ENCODE results near the gene PPP1R1B. TPM values are rescaled to one million over a fixed set of nuclear protein-coding genes. Genes with fewer than 3 reads are reported as not detected.

The PPP1R1B gene
- total and polyA plus RNA-seq, 9 of the 15 experiments (the other 6 are each of a cell fraction or from before 2014, with no cell fraction given) = 0.07 to 0.18 (median 0.10) TPM; not detected in 4

DNA sequence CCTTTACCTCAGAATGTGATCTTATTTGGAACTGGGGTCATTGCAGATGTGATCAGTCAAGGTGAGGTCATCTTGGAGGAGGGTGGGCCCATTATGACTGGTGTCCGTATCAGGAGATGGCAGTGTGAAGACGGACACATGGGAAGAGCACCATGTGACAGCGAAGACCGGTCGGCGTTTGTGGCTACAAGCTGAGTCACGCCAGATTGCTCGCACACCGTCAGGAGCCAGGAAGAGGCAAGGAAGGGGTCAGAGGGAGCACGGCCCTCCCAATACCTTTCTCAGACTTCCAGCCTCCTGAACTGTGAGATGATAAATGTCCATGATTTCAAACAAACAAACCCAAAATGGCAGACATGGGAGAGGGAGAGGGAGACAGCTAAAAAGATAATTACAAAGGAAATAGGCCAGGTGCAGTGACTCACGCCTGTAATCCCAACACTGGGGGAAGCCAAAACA lies 23.4 kb downstream of the PPP1R1B start (continued):
- TF ChIP-seq TCF3 (CRISPR knock-in tag; IDR thresholded peaks at IDR 0.05) (peak; percentile 56; the same call in 1 of the 2 replicates), TFAM (CRISPR knock-in tag; conservative IDR thresholded peaks at IDR 0.05) (no peak), ZNF324 (CRISPR knock-in tag; IDR thresholded peaks at IDR 0.05) (peak; percentile 16; the same call in 1 of the 2 replicates), NBN (IDR thresholded peaks at IDR 0.05; ENCODE audit: low read depth) (peak; percentile 91), NFIC (IDR thresholded peaks at IDR 0.05) (peak; percentile 39), TGIF2 (CRISPR knock-in tag; IDR thresholded peaks at IDR 0.05) (no peak), ZNF24 (IDR thresholded peaks at IDR 0.05) (no peak), CBX3 (IDR thresholded peaks at IDR 0.05; ENCODE audit: borderline replicate concordance in 1 of 2, low read length in 2 of 2) (peak in 1 of 2 experiments; percentile 84; a peak in 2 of 3 replicates), NR2C1 (IDR thresholded peaks at IDR 0.05) (peak; percentile 78), NR2C1 (tag; IDR thresholded peaks at IDR 0.05) (peak; percentile 84), NCOA4 (IDR thresholded peaks at IDR 0.05; ENCODE audit: partially characterized antibody) (peak; percentile 8), ZEB2 (IDR thresholded peaks at IDR 0.05) (peak; percentile 92), DIDO1 (tag; IDR thresholded peaks at IDR 0.05; ENCODE audit: low read depth) (no peak), ZNF384 (IDR thresholded peaks at IDR 0.05; ENCODE audit: low read depth, low read length) (no peak; the same call in 1 of the 2 replicates), RNF2 (IDR thresholded peaks at IDR 0.05) (peak; percentile 80)
- TF ChIP-seq, protein P1, sequence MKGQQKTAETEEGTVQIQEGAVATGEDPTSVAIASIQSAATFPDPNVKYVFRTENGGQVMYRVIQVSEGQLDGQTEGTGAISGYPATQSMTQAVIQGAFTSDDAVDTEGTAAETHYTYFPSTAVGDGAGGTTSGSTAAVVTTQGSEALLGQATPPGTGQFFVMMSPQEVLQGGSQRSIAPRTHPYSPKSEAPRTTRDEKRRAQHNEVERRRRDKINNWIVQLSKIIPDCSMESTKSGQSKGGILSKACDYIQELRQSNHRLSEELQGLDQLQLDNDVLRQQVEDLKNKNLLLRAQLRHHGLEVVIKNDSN (CRISPR knock-in tag; IDR thresholded peaks at IDR 0.05) = peak; percentile 95
- TF ChIP-seq, protein P2, sequence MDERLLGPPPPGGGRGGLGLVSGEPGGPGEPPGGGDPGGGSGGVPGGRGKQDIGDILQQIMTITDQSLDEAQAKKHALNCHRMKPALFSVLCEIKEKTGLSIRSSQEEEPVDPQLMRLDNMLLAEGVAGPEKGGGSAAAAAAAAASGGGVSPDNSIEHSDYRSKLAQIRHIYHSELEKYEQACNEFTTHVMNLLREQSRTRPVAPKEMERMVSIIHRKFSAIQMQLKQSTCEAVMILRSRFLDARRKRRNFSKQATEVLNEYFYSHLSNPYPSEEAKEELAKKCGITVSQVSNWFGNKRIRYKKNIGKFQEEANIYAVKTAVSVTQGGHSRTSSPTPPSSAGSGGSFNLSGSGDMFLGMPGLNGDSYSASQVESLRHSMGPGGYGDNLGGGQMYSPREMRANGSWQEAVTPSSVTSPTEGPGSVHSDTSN (CRISPR knock-in tag; IDR thresholded peaks at IDR 0.05; ENCODE audit: low read depth) = no peak
- TF ChIP-seq, protein P2 (tag; conservative IDR thresholded peaks at IDR 0.05; ENCODE audit: low read depth) = peak; percentile 83
- TF ChIP-seq, protein P3, sequence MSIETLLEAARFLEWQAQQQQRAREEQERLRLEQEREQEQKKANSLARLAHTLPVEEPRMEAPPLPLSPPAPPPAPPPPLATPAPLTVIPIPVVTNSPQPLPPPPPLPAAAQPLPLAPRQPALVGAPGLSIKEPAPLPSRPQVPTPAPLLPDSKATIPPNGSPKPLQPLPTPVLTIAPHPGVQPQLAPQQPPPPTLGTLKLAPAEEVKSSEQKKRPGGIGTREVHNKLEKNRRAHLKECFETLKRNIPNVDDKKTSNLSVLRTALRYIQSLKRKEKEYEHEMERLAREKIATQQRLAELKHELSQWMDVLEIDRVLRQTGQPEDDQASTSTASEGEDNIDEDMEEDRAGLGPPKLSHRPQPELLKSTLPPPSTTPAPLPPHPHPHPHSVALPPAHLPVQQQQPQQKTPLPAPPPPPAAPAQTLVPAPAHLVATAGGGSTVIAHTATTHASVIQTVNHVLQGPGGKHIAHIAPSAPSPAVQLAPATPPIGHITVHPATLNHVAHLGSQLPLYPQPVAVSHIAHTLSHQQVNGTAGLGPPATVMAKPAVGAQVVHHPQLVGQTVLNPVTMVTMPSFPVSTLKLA (conservative IDR thresholded peaks at IDR 0.05) = peak; percentile 86 to 94
- TF ChIP-seq, protein P4, sequence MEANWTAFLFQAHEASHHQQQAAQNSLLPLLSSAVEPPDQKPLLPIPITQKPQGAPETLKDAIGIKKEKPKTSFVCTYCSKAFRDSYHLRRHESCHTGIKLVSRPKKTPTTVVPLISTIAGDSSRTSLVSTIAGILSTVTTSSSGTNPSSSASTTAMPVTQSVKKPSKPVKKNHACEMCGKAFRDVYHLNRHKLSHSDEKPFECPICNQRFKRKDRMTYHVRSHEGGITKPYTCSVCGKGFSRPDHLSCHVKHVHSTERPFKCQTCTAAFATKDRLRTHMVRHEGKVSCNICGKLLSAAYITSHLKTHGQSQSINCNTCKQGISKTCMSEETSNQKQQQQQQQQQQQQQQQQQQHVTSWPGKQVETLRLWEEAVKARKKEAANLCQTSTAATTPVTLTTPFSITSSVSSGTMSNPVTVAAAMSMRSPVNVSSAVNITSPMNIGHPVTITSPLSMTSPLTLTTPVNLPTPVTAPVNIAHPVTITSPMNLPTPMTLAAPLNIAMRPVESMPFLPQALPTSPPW (CRISPR knock-in tag; IDR thresholded peaks at IDR 0.05) = peak; percentile 64
- TF ChIP-seq, protein P5, sequence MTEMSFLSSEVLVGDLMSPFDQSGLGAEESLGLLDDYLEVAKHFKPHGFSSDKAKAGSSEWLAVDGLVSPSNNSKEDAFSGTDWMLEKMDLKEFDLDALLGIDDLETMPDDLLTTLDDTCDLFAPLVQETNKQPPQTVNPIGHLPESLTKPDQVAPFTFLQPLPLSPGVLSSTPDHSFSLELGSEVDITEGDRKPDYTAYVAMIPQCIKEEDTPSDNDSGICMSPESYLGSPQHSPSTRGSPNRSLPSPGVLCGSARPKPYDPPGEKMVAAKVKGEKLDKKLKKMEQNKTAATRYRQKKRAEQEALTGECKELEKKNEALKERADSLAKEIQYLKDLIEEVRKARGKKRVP (CRISPR knock-in tag; IDR thresholded peaks at IDR 0.05) = 0 out of 2 replicates have a peak, but pooled peaks have one; percentile 26
- TF ChIP-seq, protein P6, sequence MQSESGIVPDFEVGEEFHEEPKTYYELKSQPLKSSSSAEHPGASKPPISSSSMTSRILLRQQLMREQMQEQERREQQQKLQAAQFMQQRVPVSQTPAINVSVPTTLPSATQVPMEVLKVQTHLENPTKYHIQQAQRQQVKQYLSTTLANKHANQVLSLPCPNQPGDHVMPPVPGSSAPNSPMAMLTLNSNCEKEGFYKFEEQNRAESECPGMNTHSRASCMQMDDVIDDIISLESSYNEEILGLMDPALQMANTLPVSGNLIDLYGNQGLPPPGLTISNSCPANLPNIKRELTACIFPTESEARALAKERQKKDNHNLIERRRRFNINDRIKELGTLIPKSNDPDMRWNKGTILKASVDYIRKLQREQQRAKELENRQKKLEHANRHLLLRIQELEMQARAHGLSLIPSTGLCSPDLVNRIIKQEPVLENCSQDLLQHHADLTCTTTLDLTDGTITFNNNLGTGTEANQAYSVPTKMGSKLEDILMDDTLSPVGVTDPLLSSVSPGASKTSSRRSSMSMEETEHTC (IDR thresholded peaks at IDR 0.05) = peak; percentile 97
